ENCODE measurements around the gene MEIS2.

The MEIS2 gene

DNA sequence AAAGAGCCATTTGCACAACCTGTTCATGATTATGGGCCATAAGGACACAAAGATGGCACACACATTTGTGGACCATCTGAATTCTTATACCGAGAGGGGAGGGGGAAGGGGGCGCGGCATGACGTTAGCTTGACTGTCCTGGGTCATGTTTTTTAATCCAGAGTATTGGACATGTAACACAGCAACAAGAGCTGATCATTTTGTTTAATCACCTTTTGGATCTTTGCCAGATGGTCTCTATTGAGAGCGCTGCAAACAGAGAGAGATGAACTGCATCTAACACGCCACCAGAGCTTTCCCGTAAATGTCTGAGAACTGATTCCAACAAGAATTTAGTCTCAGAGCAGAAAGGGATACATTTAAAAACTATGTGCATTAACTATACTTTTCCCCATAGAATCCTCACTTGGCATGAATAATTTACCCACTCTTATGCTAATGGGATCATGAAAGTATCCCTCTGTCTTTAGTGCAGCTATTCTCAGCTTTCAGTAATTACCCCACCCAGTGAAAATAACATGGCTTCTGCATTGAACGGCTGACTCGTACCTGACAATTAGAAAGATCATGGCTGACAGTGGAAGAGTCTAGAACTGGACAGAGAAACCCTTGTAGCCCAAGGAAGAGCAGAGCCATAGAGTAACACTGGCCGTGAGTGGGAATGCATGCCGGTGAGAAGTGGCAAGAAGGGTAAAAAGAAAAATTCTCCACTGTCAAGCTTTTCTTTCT lies 22.6 kb downstream of the MEIS2 start:
- no peak for DNase-seq (ENCODE audit: low read depth in 2 of 2)

DNA sequence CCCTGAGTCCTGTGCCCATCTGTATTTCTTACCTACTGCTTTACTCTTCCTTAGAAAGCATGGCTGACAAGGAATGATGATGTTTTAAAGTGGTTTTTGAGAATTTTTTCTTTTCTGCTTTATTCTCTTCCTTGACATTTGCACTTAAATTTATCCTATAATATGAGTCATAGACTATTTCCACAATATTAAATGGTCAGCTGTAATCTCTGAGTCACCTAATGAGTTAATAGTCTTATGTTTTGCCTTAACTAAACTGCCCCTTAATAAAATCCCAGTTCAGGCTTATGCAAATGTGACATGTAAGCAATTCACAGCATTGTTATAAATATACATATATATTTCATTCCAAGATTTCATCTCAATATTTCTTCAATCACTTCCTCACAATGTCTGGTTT lies 23.8 kb downstream of the MEIS2 start:
- no peak for DNase-seq (ENCODE audit: low read depth in 2 of 2)

DNA sequence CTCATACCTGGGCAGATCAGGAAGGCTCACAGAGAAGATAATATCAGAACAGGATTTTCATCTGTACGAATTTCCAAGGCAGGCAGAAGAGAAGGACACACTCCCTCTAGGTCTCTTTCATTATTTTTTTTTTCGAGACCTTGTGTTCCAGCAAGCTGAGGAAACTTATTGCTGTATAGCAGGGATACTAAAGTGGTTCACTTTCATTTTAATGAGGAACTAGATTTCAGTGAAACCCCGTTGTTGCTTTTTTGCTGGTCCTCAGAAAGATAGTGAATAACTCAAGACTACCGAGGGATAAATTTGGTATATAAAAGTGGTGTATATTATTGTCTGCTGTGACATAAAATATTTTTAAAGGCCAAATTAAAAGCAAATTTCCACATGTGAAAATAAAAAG lies 24.6 kb downstream of the MEIS2 start:
- no peak for DNase-seq (ENCODE audit: low read depth in 2 of 2)

DNA sequence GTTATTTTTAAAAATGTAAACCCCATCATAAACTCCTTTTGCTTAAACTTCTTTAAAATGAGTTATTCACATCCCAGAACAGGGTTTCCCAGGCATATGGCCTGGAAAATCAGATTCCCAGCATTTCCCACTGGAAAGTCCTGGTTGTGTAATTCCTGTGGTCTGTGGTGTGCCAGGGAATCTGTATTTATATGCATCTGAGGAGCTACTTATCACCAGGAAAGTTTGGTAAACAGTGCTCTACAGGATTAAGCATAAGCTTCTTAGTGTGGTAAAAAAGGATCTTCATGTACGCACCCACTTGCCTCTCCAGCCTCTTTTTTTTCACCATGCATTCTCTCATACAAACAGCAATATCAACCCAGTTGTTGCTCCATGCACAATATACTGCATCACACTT lies 28.2 kb downstream of the MEIS2 start:
- no peak for DNase-seq (ENCODE audit: low read depth in 2 of 2)

DNA sequence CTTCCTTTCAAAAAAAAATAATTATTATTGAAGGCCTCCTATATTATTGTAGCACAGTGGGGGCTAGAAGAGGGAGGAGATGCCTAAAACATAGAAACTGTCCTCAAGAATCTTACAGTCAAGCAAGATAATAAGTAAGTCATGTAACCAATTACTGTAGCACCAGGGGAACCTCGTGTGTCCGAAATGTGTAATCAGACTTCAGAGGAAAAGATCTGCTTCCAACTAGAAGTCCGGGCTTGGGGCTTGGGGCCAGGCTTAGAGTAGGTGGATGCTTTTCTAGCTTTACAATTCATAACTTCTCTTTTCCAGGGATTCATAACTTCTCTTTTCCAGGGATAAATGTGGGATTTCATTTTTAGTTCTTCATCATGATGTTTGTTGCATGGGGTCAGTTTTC lies 29.2 kb downstream of the MEIS2 start:
- no peak for DNase-seq (ENCODE audit: low read depth in 2 of 2)

- no peak for DNase-seq (ENCODE audit: low read depth in 2 of 2)
These were observed 29.7 kb downstream of the MEIS2 start for GRCh38 chr15:37070686-37071085.

DNA sequence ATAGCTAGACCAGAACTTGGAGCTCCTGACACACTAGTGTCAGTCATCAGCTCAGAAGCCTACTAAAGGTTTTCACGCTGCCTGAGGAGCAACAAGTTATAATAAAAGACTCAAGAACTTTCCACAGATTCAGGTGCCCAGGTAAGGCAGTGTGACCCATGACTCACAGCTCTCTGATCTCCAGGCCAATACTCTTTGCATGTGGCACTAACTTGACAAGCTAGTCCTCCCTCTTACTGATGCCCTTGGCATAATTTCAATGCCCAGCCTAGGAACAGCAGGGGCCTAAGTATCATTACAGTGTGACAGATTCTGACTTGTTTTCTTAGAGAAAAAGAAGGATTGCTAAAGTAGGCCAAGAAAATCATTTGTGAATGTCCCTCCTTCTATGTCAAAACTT lies 38.4 kb downstream of the MEIS2 start:
- no peak for DNase-seq (ENCODE audit: low read depth in 2 of 2)

DNA sequence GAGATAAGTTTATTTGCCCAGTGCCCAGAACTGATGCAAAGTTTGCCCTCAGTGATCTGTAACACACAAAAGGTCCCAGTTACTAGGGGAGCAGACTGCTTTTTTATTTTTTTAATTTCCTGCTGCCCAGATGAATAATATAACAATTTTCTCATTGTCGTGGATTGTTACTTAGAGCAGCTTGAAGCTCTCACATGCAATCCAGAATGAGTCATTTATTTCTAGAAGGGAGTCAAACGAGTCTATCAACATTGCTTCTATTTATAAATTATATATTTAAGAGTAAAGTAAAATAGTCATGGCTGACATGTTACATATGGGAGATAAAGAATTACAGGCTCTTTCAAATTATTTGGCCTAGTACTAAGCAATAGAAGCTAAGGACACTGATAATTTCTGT lies 41.3 kb downstream of the MEIS2 start:
- DNase-seq (ENCODE audit: low read depth in 2 of 2): no peak

DNA sequence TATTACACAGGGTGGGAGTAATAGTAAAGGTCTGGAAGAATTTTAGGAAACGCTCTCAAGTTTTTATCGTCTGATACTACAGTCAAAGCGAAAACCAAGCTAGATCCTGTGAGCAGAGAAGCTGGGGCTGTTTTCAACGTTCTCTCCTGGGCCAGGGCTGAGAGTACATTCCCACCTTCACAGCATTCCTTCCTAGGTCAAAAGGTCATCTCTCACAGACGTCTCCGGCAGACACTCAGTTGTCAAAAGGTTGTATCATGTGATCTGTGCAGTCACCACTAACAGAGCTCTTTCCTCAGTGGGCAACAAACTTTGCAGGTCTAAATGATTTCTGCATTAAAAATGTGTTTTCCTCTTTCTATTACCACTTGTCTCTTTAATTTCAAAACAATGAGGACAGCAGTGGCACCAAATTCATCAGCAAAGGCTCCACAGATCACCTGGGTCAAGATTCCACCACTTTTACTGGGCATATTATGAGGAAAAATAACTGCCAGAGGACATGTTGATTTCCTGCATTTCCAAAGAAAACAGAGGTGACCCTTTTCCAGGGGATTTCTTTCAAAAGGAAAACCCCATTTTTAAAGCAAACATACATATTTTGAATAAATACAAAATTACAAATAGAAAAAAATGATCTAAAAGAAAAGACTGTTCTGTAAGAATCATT lies 41.9 kb downstream of the MEIS2 start:
- DNase-seq (ENCODE audit: low read depth in 2 of 2): no peak

DNA sequence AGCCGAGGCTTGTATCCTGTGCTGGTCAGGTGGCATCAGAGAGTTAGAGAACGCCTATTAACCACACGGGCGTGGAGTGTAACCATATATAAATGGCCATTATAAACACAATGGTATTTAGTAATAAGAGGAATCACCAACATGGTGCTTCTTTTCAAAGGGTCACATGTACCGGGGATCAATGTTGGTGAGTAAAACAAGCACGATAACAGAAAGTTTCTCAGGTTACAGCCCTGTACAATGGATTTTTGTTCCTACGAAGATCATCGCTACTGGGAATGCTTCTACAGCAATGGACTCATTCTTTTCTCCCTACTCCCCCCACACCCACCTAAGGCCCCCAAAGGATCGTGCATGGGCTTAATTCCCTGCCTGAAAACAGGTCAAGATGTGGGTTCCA lies 42.5 kb downstream of the MEIS2 start:
- DNase-seq (ENCODE audit: low read depth in 2 of 2): no peak

GRCh38 chr15:37057256-37057655 lies 43.1 kb downstream of the MEIS2 start:
- no peak for DNase-seq (ENCODE audit: low read depth in 2 of 2)

- DNase-seq (ENCODE audit: low read depth in 2 of 2): no peak
These were observed 43.9 kb downstream of the MEIS2 start for GRCh38 chr15:37056177-37057121.

DNA sequence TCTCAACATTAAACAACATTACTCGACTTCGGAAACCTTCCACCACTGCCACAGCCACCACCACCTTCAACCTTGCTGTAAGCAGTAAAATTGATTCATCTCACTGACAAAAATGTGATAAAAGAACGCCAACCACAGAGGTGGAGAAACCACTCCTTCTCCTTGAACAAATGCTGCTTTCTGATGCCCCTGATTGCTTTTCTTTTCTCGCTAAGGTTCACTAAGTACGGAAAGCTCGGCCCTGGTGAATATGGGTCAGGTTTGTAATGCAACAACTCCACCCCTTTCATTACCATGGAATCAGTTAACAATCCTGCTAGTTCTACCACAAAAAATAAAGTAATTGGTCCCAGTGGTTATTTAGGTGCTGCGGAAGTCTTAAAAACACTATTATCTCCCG lies 44.9 kb downstream of the MEIS2 start:
- DNase-seq (ENCODE audit: low read depth in 2 of 2): no peak

GRCh38 chr15:37054336-37054735 lies 46.0 kb downstream of the MEIS2 start:
- DNase-seq (ENCODE audit: low read depth in 2 of 2): no peak

GRCh38 chr15:37053166-37053565 lies 47.2 kb downstream of the MEIS2 start:
- DNase-seq (ENCODE audit: low read depth in 2 of 2): no peak

DNA sequence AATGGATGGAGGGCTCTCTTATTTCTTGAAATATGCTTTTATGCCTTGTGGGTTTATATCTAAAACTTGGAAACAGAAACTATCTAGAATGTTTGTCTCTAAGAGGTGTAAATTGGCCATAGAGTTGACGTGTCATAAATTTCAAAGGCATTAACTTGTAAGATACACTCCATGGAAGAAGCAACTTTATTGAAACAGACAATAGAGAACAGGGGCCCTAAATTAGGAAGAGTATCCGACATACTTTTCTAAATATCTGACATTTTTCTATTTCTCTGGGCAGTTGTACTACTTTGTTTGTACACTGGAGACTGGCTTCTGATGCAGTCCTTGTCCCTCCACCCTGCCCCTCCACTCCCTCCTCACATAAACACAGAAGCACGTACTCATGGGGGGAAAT lies 50.0 kb downstream of the MEIS2 start:
- no peak for DNase-seq (ENCODE audit: low read depth in 2 of 2)

GRCh38 chr15:37046876-37047614 lies 53.3 kb downstream of the MEIS2 start:
- no peak for DNase-seq (ENCODE audit: low read depth in 2 of 2)

GRCh38 chr15:37045859-37046740 lies 54.2 kb downstream of the MEIS2 start:
- no peak for DNase-seq (ENCODE audit: low read depth in 2 of 2)

GRCh38 chr15:37044915-37045648 lies 55.3 kb downstream of the MEIS2 start:
- DNase-seq (ENCODE audit: low read depth in 2 of 2): no peak

DNA sequence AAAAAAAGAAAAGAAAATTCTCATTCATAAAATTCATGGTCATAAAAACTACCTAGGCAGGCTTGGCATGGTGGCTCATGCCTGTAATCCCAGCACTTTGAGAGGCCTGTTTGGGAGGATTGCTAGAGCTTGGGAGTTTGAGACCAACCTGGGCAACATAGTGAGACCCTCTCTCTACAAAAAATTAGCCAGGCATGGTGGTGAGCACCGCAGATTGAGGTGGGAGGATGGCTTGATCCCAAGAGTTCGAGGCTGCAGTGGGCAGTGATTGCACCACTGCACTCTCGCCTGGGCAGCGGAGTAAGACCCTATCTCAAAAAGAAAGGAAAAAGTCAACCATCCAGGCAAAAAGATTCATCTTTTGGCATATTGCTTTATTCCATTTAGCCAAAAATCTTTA lies 58.5 kb downstream of the MEIS2 start:
- no peak for DNase-seq (ENCODE audit: low read depth in 2 of 2)

All from stimulated activated CD4-positive, alpha-beta T cell treated with anti-CD3 and anti-CD28 coated beads, Interleukin-1b, Interleukin-23, amount 100 ng/mL, for 1 hour (primary cell).